HG03280 (cell line): ENCODE results near the gene RASA3.

Experiments
- ATAC-seq: cut with Tn5 transposase; IDR thresholded peaks from one replicate; pipeline ENCODE4 v1.9.1; 2021; ENCODE audit warnings: mild to moderate bottlenecking, moderate library complexity; ENCODE audit not compliant: unreplicated experiment

Gene RASA3

DNA sequence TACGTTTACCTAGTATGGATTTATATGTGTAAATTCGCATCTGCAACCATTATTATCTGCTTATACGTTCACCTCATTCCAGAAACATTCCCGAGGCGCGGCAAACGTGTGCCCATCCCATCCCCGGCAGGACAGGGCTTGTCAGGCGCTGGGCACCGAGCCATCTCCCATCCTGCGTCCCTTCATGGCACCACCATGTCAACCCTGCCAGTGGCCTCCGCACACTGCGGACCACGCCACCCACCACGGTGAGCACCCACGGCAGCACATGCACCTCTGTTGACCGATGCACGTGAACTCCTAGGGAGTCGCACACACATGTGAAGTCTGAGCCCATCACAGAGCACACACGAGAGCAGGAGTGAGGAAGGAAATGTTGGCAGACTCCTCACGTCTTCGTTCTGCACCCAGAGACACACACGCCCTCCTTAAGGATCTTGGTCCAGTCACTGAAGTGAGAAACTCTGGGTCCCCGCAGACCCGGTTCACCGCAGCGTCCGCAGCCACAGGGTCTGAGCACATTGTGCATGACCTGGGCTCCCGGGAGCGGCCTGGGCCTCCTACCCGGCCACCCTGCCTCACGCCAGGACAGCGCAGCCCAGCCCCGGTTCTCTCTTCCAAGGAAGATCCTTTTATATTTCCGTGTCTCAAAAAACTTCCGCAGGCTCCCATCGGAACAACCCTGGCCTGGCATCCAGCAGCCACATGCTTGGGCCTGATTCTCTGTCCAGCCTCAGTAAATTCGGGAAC, 90.2 kb downstream of the RASA3 start:
- ATAC-seq = no peak

DNA sequence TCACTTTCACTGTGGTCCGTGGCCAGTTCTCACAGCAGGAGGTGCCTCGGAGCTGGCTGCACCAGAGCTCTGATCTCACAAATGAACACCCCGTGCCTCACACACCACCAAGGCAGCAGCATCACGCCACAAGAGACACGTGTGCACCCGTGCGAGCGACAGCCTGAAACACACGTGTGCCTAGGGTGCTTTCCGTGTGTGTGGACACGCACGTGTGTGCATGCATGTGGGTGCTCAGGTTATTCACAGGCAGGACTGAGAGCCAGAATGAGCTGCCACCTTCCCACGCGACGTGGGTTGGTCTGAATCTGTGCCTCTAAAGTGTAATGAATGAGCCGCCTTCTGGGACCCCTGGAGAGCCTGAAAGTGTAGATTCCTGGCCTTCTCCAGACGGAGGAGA, 90.9 kb downstream of the RASA3 start:
- ATAC-seq = no peak

DNA sequence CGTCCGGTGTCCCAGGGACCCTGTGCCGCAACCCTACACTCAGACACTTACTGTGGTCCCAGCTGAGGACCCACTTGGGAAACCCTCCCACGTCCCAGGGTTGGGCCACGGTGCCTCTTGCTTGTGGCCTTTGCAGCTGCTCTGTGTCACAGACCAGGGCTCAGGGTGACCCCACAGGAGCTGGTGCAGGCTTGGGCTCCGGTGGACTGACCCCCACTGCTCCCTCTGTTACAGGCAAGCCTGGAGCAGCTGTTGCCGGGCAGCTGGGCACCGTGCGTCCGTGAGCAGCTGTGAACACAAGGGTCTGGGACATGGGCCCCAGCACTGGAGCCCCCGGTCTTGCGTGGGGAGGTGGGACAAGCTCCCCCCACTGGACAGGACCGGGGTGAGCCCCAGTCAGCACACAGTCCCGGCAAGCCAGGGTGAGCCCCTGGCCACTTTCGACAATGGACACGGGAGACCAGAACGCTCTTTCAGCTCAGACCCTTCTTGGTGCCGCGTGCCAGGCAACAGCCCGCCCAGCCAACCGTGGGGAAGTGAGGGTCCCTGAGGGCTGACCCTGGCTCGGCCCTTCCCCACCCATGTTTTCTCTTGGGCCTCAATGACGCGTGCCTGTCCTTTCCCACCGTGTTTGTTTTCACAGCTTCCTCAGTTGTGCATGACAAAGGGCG, 92.8 kb downstream of the RASA3 start:
- ATAC-seq = no peak

DNA sequence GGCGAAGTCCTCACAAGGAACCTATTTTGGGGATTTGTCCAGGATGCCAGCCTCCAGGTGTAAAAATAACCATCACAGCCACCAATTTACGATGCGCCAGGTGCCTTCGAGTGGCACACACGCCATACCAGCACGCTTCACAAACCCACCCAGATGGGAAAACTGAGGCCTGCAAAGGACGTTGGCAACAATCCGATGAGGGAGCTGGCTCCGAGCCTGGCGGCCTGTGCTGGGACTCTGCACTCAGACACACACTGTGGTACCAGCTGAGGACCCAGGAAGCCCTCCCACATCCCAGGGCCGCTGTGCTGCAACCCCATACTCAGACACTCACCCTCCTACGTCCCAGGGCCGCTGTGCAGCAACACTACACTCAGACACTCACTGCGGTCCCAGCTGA, 93.5 kb downstream of the RASA3 start:
- no peak for ATAC-seq

DNA sequence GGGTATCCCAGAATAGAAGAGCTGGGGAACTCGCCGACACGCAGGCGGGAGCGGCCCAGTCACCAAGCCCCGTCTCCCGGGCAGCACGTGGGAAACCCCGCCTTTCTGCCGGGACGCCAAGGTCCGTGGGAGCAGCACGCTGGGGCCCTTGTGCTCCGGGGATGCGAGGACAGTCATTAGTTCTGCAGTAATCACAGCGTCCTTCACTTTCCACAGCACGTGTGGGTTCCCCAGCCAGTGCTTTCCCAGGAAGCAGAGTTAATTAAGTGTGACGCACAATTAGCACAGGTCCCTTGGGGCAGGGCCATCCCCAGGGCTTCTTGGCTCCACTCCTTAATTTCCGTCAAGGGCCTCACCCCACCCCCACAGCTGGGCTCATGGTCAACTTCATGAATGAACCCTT, 94.2 kb downstream of the RASA3 start:
- ATAC-seq = no peak

DNA sequence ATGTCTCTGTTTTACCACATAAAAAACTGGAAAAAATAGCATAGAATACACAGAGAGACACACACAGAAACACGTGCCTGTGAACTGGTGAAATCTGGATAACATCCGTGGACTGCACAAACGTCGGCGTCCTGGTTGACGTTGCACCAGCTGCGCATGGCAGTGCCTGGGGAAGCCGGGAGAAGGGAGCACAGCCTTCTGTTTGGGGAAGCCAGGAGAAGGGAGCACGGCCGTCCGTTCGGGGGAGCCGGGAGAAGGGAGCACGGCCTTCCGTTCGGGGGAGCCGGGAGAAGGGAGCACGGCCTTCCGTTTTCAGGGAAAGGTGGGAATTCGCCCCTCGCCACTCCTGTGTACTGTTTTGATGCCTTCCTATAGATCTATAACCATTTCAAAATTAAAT, 94.7 kb downstream of the RASA3 start:
- no peak for ATAC-seq

DNA sequence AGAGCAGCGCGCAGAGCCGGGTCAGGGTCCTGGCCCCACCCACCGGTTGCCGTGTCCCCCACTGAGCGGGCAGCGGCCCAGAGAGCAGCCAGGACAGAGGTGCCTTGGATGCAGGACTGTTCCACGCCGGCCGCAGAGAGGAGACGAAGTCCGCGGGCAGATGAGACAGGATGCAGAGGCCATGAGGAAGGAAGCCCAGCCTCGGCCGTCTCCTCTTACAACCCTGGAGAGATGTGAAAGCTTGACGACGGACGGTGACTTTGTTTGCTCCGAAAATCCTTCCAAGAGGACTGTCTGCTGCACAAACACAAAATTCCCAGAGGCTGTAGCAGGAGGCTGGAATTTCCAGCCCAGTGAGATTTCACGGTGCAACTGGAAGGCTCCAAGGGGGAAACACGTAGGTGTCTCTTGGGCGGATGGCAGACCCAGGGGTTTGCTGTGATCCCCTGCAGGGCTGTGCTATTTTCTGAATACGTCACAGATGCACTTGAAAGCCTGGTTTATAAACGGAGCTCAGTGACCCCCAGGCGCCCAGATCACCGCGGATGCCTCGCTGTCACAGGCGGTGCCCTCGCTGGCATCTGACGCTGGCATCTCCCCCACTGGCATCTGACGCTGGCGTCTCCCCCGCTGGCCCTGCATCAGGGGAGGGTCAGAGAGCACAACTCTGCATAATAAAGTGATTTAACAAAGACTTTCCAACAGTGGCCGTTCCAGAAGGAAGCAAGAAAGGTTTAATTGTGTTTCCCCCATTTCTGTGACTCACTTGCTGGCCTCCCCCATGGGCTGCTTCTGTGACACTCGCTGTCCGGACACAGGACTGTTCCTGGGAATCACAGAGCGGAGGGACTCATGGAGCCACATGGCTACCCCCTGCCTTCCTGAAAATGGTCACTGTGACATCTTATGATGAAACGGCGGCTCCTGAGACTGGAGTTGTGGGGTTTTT, 96.6 kb downstream of the RASA3 start:
- ATAC-seq = no peak

DNA sequence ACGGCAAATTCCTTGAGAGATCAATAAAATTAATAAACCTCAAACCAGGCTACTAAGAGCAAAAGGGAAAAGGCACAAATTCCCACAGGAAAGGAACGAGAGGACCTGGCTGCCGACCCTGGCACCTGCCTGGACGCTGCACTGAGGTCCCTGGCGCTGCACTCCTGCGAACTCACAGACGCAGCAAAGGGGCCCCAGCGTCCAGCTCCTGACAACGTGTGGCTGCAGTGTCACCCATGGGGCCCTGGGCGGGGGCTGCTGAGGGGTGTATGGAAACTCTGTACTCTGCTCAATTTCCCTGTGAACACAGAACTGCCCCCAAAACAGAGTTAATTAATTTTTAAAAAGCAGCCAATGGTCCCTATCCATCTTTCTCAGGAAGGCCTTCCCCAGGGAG, 97.2 kb downstream of the RASA3 start:
- ATAC-seq = no peak

DNA sequence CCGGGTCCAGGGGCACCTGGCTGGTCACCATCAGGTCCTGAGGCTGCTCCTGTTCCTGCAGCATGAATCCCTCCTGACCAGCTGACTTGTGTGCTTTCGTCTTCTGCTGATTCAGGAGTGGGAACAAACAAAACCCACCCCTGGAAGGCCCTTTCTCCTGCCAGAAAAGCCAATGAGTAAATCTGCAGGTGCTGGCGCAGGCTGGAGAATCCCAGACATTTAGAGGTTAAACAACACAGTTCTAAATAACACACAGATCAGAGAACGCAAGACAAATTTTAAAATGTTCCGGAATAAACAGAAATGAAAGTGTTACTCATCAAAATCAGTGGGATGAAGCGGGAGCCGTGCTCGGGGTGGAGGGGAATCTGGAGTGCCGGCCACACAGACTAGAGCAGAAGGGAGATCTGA, 97.9 kb downstream of the RASA3 start:
- ATAC-seq = no peak

DNA sequence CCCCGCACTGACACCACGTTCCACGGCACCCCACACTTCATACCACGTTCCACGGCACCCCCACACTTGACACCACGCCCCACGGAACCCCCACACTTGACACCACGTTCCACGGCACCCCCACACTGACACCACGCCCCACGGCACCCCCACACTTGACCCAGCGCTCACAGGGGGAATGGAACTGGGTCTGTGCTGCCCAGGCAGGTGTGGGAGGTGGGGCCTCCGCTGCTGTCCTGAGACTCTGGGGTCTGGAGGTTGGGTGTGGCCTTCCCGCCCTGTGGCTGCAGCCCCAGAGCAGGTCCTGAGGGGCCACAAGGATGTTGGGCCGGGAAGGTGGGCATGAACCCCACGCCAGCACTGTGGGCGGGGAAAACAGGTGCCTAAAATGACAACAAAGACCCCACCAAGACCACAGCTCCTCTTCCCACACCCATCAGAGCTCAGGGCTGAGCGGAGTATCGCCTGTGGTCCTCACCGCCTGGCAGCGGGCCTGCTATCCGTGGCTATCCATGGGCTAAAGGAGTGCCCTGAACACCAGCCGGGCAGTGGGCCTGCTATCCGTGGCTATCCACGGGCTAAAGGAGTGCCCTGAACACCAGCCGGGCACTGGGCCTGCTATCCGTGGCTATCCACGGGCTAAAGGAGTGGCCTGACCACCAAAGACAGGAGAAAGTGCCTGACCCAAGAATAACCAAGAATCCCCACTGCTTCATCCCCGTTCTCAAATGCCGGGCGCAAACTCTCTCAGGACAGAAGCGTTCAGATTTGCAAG, 98.7 kb downstream of the RASA3 start:
- ATAC-seq = no peak

DNA sequence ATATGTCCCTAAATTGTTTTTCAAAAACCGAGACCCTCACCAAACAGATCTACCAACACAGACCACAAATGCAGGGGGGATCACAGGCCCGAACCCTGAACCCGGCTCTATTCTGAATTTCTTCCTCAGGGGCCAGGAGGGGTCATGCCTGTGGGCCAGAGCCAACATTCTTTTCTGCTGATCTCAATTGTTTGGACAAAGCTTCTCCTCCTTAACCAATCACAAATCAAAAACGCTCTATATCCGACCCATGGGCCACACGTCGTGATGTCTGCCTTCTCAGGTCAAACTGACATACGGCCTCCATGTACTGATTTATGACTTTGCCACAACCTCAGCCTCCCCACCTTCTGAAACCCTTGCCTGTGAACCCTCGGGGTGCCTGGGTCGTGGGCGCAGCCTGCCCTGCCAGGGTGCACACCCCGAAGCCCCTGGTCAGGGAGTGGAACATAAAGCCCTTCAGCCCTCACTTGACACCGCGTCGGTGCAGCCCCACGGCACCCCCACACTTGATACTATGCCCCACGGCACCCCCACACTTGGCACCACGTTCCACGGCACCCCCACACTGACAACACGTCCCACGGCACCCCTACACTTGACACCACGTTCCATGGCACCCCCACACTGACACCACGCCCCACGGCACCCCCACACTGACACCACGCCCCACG, 100.2 kb downstream of the RASA3 start:
- no peak for ATAC-seq

DNA sequence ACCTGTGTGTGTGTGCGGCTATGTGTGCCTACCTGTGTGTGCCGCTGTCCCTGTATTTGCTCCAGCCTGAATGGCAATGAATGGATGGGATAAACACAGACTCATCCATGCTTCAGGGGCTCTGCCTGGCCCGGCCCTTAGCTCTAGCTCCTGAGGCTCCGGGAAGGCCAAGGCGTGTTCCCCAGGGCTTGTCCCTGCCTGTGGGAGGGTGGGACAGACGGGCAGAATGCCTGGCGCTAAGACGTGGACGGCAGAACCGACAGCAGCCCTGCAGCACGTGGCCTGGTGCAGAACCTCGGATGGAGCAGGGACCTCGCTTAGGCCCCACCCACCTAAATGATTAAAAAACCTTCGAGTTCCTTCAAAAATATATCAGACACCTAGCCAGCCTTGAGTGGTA, 100.8 kb downstream of the RASA3 start:
- ATAC-seq = no peak

DNA sequence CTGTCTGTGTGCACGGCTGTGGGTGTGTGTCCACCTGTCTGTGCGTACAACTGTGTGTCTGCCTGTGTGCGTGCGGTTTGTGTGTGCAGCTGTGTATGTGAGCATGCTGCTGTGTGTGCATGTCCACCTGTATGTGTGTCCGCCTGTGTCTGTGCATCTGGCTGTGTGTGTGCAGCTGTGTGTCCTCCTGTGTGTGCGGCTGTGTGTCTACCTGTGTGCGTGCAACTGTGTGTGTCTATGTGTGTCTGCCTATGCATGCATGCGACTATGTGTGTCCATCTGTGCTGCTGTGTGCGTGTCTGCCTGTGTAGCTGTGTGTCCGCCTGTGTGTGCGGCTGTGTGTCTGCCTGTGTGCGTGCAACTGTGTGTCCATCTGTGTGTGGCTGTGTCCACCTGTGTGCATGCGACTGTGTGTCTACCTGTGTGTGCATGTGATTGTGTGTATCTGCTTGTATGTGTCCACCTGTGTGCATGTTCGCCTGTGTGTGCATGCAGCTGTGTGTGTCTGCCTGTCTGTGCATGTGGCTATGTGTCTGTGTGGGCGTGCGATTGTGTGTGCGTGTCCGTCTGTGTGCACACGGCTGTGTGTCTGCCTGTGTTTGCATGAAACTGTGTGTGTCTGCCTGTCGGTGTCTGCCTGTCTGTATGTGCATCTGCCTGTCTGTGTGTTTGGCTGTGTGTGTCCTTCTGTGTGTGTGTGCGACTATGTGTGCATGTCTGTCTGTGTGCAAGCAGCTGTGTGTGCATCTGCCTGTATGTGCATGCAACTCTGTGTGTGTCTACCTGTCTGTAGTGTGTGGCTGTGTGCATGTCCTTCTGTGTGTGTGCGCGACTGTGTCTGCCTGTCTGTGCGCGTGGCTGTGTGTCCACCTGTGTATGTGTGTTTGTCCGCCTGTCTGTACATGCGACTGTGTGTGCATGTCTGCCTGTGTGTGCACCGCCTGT, 101.5 kb downstream of the RASA3 start:
- ATAC-seq = no peak

DNA sequence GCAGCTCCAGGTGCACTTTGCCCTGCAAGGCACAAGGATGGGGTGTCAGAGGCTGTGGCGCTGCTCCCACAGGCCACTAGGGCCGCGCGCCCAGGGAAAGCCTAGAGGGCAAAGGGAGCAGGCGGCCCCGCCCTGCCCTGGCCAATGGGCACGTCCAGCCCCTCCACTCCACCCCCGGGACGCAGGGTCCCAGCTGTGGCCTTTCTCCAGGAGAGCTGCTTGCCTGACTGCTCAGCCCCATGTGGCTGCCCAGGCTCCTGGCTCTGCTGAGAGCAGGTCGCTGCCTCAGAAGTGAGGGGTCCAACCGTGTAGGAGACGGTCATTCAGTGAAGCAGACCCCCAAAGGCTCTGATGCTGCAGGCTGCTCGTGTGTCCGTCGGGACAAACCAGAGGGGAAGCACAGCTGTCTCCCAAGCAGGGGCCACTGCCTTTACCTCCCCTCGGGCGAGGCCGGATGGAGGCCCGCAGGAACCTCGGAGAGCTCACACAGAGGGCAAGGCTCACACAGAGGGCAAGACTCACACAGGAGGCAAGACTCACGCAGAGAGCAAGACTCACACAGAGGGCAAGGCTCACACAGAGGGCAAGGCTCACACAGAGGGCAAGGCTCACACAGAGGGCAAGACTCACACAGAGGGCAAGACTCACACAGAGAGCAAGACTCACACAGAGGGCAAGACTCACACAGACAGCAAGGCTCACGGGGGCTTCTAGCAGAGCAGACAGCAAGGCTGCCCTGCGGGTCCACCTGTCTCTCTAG, 102.4 kb downstream of the RASA3 start:
- no peak for ATAC-seq

DNA sequence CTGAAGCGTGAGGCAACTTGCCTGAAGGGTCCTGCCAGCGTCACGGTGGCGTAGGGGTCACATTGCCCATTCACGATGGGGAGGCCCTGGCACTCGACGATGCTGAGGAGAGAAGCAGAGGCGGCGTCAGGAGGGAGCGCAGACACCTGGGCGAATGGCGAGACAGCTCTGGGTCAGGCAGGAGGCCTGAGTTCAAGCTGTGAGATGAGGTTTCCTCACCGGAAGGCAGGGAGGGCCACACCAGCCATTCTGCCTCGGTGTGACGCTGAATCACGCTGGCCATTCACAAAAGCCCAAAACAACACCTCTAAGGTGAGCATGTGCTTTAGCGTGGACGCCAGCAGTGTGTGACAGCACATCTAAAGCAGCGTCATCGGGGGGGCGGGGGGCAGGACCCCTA, 104.6 kb downstream of the RASA3 start:
- no peak for ATAC-seq

DNA sequence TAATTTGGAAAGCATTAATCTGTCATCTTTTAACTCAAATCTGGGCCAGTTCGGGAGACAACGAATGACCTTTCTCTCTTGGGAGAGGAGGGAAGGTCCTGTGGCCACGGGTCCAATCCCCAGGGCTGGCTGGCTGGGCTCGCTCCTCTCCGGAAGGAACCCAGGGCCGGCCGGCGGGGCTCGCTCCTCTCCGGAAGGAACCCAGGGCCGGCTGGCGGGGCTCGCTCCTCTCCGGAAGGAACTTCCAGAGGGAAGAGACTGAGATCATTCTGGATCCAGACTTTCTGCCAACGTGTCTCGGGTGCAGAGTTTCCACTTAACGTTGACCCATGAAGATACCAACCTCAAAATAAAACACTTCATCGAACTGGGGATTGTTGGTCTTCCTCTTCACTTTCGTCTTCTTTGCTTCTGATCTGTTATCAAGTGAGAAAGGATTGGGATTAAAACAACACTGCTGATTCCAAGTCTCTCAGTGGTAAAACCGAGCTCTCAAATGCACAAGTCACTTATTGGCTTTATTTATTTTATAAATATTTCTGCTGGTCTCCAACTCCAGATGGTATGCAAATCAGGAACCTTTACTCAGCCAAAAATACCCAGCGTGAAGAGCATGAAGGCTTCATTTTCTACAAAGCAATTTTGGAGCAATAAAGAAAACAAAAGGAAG, 105.2 kb downstream of the RASA3 start:
- no peak for ATAC-seq

DNA sequence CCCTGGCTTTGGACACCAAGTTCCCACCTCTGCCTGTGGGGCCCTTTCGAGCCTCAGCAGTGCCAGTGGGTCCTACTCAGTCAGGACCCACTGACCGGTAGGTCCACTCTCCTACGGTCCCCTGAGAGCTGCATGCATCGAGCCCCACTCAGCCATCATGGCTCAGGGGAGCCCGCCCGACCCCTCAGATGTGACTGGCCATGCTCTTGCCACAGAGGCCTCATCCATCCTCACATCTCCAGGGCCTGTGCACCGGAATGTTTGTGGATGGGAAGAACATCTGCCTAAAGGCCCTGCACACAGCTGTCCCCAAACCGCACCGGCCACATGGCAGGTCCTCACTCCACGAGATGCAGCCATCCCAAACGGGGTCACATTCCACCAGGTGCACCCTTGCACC, 105.9 kb downstream of the RASA3 start:
- no peak for ATAC-seq
